ENCODE results near the gene JMJD1C.

GRCh38 chr10:63314020-63314419 is 151.8 kb downstream of the JMJD1C start:
- TF ChIP-seq CEBPB (IDR thresholded peaks at IDR 0.05; ENCODE audit: borderline replicate concordance in 1 of 2, low read depth in 2 of 2, low read length in 2 of 2), result no peak
- TF ChIP-seq ZNF384 (IDR thresholded peaks at IDR 0.05; ENCODE audit: borderline replicate concordance, low read depth, low read length), result no peak
- TF ChIP-seq CHD2 (IDR thresholded peaks at IDR 0.05; ENCODE audit: borderline replicate concordance, low read depth, low read length), result no peak
- no peak for TF ChIP-seq SKIL (IDR thresholded peaks at IDR 0.05; ENCODE audit: low read depth, poor library complexity, severe bottlenecking)
- TF ChIP-seq PRDM15 (CRISPR knock-in tag; IDR thresholded peaks at IDR 0.05), result no peak
- TF ChIP-seq CHD4 (IDR thresholded peaks at IDR 0.05), result no peak
- no peak for TF ChIP-seq ZNF24 (IDR thresholded peaks at IDR 0.05)

Data from GM12878 (cell line).